ENCODE results near the gene MRPL19.
"Not testable (repeated sequence)": the region's sequence is repeated elsewhere in the genome, so short reads cannot be mapped to it uniquely, and the experiment has no call there.

MRPL19 gene

DNA sequence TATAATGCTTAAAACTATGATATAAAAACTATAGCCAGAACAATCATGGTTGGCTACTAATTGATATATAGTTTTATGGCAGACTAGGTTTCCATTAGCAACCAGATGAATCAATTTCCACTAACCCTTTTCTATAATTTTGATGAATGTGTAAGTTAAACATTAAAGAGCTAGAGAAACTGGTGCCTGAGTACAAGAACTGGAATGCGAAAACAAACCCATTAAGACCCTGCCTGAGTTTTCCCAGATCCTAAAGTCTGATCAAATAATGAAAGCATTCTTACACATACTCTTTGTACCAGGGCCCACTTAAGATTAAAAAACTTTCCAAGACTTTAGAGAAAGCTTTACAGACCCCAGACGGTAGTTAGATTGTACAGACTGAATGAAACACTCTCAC, 21.3 kb downstream of the MRPL19 start:
- no peak for DNase-seq (ENCODE audit: low spot score)

DNA sequence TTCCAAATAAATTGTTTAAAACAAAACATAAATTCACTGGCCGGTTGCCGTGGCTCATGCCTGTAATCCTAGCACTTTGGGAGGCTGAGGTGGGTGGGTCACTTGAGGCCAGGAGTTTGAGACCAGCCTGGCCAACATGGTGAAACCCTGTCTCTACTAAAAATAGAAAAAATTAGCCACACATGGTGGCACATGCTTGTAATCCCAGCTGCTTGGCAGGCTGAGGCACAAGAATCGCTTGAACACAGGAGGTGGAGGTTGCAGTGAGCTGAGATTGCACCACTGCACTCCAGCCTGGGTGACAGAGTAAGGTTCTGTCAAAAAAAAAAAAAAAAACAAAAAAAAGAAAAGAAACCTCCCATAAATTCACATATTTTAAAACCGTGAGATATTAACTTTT, 28.8 kb downstream of the MRPL19 start:
- DNase-seq (ENCODE audit: low spot score): not testable (repeated sequence)

DNA sequence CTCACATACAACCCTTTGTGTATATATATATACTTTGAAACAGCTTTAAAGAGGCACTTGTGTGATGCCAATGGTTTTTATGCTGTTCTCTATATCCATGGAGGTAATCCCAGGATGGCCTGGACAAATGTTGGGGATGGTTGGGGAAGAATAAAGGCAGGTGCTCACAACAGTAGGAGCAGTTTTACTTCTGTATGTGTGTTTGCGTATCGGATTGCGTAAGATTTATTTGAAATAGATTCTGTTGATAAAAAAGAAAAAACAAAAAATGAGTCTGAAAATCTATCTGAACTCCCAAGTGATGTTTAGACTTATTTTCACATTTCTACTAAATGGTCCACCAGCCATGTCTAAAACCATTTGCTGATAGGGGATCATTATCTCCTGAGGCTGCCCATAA, 29.3 kb downstream of the MRPL19 start:
- no peak for DNase-seq (ENCODE audit: low spot score)

DNA sequence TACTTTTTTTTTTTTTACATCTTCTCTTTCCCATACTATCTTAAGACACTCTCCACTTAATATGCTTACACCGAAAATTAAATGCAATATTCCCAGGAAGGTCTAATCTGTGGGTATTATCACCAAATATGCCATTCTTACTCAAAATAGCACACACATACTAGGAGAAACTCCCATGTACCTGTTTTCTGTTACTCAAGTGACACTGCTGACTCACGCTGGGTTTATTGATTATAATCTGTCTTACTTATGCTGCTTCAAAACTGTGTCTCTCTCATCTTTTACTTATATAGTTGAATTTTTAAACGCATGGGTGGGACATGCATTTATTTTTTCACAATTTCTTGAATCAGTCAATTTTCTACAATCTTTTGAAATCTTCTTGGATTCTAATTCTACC, 29.9 kb downstream of the MRPL19 start:
- no peak for DNase-seq (ENCODE audit: low spot score)

DNA sequence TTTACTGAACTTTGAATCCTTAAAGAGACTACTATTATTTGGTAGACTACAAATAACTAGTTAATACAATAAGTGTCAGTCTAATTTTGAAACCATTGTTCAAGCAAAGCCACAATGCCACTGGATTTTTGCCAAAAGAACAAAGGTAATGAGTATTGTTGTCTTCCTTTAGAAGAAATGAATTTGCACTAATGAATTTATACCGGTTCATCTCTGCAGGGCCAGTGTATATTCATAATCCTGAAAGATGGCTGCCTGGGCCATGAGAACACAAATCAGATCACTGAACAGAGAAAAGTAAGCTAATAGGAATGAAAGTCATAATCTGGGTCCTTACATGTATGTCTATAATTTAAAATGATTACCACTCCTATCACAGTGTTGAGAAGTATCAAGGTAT, 33.0 kb downstream of the MRPL19 start:
- no peak for DNase-seq (ENCODE audit: low spot score)

DNA sequence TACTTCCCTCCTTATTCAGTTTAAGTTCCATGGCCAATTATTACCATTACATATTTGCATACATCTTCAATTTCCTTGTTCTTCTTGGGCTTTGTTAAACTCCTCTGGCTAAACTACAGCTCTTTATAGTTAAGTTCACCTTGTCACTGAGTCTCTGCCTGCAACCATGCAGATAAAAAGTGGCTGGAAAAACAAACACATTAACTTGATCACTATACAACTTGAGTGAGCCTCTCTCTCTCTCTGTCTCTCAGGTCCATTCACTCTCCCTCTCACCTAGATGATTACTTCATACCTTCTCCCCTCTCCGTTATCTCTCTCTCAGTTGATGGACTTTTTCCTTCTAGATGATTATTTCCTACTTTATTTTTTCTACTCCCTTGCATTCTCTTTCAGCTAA, 33.8 kb downstream of the MRPL19 start:
- DNase-seq (ENCODE audit: low spot score): no peak

DNA sequence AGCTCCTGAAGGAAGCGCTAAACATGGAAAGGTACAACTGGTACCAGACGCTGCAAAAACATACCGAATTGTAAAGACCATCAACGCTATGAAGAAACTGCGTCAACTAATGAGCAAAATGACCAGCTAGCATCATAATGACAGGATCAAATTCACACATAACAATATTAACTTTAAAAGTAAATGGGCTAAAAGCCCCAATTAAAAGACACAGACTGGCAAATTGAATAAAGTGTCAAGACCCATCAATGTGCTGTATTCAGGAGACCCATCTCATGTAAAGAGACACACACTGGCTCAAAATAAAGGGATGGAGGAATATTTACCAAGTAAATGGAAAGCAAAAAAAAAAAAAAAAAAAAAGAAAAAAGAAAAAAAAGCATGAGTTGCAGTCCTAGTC, 36.8 kb downstream of the MRPL19 start:
- DNase-seq (ENCODE audit: low spot score): not testable (repeated sequence)

DNA sequence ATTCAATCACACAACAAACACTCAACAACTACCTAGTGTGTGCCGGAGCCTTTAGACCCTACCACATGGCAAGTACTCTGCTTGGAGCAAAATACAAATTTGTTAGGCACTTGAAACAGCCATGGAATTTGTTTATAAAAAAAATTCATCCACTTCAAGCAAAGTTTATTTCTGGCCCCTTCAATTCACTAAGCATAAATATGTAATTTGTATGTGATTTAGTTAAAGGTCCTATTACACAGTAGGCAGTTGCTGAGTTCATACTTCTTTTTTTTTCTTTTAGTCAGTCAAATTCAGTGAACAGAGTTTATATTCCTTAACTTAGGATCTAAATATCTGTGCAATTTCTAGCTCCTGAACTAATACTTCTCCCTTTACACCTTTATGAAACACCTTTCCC, 41.6 kb downstream of the MRPL19 start:
- DNase-seq (ENCODE audit: low spot score): no peak

DNA sequence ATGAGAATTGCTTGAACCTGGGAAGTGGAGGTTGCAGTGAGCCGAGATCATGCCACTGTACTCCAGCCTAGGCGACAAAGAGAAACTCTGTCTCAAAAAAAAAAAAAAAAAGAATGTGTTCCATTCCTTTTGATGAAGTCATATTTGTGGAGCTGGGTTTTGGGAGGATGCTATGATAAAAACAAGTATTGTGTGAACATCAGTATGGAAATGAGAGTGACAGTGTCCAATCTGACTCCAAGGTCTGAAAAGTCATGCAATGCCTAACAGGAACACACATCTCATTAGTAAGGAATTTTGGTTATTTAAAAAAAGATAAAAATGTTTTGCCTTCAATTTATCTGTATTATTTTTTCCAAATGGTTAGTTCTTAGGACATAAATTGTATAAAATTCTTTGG, 52.3 kb downstream of the MRPL19 start:
- no peak for DNase-seq (ENCODE audit: low spot score)

DNA sequence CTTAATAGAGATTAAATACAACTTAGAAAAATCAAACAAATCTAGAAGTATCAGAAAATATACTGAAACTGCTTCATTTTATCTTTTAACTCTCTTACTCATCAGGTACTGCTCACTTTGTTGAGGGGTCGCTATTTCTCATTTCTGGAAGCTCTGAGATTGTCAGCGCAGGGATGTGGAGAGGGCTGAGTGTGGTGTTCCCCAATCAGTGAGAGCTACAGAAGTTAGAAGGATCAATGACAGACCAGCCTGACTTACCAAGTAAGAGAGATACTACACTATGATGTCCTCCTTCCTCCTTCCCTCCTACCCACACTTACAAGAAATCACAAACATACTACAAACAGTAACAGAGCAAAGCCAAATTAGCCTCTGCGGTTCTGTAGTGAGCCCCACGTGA, 56.0 kb downstream of the MRPL19 start:
- DNase-seq (ENCODE audit: low spot score): no peak

DNA sequence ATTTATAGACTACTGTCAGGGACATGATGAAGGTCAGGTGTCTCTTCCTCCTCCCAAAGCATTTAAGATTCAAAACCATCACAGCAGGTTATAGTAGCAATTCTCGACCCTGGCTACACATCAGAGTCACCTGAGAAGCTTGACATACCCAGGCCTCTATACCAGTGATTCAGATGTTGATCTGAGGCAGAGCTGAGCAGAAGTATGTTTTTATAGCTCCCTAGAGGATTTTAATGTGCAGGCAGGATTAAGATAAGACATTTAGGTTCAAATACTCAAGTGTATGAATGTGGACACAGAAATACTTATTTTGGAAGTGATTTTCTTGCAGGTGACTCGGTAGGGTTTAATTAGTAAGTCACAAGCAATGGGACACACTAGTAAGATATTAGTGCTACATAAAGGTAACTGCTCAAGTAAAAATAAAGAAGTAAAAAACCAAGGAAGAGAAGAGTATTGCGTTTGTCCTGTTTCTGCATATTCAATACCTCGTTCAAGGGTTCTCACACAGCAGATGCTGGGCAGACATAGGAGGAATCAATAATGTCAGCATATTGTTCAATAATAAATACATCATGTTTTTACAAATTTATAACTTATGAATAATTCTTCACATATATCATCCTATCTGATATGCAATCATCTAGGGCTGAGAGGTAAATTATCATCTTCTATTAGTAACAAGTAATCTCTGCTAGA, 57.2 kb downstream of the MRPL19 start:
- DNase-seq (ENCODE audit: low spot score): no peak

DNA sequence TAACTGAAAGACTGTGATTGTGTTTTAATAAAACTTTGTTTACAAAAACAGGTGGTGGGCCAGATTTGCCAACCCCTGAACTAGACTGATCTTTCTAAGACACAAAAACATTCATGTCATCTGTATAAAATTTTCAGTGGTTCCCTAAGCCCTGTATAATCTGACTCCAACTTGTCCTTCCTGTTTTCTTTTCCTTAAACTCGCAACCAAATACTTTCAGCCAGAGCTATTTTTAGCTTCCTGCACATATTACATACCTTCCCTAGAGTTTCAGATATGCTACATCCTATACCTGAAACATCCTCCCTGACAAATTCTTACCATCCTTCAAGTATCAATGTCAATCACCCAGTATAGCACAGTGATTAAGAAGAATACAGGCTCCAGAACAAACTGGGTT, 59.3 kb downstream of the MRPL19 start:
- no peak for DNase-seq (ENCODE audit: low spot score)

DNA sequence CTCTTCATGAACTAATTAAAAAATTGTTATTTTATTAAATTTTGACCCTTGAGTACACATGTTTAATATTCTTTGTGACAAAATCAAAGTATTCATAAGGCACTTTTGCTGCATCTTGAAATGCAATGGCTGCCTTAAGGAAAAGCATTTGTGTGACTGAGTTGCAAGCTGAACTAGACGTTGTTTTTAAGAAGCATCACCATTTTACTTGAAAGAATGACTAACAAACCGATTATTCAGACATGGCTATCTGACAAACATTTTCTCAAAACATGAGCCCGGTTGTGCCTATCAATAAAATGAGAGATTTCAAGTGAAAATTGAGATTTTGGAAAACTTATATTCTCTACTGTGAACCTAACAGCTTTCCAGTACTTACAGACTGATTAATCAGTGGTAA, 61.3 kb downstream of the MRPL19 start:
- no peak for DNase-seq (ENCODE audit: low spot score)

DNA sequence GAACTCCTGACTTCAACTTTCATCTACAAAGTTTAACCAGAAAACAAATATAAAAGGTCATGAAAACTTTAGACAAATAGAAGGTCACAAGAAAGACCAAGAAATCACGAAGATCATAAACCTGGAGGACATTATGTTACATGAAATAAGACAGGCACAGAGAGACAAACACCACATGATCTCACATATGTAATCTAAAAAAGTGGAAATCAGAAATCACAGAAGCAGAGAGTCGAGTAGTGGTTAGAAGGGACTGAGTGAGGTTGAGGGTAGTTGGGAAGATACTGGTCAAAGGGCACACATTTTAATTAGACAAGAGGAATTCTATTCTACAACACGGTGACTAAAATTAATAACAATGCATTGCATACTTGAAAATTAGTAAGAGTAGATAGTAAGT, 62.7 kb downstream of the MRPL19 start:
- DNase-seq (ENCODE audit: low spot score): no peak

DNA sequence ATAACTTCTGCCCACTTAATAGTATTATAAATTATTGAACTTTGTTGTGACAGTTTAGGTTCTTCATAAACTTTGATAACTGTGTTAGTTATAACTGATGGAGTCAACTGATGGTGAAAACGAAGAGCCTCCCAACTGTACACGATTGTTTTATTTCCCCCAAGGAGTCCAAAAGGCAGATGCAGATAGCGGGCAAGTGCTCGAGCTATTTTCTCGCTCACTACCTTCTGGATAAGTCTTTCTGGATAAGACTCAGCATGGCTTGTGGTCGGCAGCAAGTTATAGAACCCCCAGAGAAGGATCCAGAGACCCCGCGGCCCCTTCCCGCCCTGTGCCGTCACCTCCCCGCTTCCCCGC, 63.6 kb downstream of the MRPL19 start:
- no peak for DNase-seq (ENCODE audit: low spot score)

DNA sequence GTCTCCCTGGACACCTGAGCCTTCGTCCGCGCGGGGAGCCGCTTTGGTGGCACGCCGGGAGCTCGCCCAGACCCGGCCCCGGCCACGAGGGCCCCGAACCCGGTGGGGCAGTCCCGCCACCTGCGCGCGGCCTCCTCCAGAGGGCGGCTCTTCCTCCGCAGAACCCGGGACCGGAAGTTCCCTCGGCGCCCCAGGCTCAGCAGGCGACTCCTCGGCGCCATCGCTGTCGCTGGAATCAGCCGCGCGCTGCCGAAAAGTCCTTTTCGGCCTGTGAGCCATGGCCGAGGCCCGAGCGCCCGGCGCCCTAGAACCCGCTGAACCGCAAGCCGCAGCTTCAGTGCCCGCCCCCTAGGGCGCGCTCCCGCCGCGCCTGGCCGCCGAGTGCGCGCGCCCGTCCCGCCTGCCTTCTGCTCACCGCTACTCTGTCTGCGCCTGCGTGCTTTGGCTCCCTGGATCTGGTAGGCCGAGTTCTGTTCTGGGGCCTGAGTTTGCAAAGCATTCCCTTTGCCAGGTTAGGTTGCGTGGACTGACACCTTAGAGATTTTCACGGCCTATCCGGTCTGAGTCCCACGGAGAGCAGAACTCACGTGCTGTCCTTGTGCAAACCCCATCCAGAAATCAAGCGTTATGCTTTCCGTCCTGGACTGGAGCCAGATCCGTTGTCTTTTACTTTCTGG, 64.1 kb downstream of the MRPL19 start, which contains the start of gene GCFC2:
Gene GCFC2 (minus strand): TSS at position 339 of the 677 bp plus-strand sequence. CDS start 60 bp downstream, at position 279.
- peak; percentile 95 for DNase-seq (ENCODE audit: low spot score)

DNA sequence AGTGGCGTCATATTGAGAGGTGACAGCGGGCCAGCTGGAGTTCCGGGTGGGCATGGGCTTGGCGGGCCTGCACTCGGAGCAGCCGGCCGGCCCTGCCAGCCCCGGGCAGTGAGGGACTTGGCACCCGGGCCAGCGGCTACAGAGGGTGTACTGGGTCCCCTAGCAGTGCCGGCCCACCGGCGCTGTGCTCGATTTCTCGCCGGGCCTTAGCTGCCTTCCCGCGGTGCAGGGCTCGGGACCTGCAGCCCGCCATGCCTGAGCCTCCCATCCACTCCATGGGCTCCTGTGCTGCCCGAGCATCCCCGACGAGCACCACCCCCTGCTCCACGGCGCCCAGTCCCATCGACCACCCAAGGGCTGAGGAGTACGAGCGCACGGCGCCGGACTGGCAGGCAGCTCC, 65.0 kb downstream of the MRPL19 start:
- not testable (repeated sequence) for DNase-seq (ENCODE audit: low spot score)

DNA sequence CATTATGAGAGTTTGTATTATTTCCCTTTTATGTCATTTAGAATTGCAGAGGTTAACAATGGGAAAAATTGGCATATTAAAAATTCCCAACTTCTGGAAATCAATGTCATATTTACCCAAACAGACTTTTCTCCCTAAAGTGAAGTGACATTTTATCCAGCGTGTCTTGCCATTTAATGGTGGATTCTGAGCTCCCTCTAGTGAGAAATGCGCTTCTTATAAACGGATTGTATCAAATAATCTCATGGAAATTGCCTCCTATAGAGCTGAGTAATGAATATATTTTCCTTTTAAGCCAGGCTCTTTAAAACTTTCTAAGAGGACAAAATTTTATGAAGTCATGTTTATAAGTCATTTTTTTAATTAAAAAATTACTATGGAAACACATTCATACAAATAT, 69.8 kb downstream of the MRPL19 start:
- peak; percentile 31 for DNase-seq (ENCODE audit: low spot score)

DNA sequence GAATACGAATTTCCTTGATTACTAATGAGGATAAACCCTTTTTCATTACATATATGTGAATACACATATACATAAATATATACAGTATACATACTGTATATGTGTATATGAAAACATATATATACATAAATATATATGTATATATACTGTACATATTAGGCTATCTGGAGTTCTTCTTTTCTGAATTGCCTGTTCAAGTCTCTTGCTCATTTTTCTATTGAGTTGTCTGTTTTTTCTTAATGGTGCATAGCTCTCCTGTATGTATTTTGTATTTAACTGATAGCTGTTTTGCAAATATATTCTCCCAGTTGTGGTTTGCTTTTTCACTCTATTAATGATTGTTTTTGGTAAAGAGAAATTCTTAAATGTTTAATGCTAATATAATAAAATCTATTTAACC, 73.0 kb downstream of the MRPL19 start:
- DNase-seq (ENCODE audit: low spot score): no peak

DNA sequence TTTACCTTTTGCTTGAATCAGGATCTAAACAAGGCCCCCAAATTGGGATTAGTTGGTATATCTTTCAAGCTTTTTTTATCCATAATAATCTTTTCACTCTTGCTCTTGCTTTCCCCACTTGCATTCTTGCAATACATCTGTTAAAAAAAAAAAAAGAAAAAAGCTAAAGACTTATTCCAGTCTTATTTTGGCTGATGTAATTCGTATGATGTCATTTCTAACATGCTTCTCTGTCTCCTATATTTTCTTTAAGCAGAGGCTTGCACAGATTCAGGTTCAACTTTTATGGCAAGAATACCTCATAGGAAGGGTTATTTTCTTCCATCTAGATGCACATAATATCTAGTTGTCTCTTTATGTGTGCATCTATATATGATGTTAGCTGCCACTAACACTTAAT, 73.9 kb downstream of the MRPL19 start:
- DNase-seq (ENCODE audit: low spot score): no peak

DNA sequence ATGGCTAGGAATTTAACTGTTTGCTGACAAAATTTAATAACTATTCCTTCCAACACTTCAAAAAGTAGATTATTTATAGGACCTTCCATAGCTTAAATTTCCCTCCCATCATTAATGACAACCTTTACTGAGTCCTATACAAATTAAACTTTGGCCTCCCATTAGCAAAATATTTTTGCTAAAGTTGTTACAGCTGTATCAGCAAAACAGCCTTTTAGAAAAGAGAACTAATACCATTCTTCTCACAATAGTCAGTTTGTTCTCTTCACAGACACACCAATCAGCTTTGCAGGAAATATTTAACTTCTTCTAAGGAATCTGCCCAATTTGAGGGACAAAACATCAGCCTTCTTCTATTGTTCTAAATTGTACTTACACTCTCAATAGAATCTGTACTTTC, 76.1 kb downstream of the MRPL19 start:
- DNase-seq (ENCODE audit: low spot score): no peak

DNA sequence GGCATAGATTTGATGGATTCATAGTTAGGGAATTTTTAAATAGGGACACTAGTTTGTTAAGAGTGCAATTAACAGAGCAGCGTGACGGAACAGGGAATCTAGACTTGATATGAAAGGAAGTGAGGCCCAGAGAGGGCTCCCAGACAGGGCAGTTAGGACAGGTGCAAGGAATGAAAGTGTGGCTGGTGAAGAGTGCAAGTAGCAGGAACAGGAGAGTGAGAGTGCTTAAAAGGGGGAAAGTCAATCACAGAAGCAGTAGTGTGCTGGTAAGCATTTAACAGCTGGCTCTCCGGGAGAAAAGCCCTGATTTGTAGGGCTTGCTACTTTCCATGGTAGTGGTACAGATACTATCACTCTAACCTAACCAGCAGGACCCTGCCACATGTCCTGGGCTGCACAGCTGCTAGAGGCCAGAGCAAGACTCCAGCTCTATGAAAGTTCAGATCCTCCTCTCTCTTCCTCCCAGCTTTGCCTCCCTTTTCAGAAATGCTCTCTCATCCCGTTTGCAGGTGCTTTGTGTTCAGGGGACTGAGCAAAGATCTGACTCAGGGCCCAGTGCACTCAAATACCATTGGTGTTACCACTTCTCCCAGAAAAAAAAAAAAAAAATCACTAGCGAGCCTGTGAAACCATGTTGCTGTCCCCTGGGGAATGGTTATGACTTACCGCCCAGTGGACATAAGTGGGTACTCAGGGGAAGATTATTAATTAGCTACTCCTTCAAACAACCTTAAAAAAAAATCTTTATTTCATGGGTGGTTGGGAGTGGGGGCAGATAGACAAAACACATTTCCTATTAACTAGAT, 82.2 kb downstream of the MRPL19 start:
- no peak for DNase-seq (ENCODE audit: low spot score)

DNA sequence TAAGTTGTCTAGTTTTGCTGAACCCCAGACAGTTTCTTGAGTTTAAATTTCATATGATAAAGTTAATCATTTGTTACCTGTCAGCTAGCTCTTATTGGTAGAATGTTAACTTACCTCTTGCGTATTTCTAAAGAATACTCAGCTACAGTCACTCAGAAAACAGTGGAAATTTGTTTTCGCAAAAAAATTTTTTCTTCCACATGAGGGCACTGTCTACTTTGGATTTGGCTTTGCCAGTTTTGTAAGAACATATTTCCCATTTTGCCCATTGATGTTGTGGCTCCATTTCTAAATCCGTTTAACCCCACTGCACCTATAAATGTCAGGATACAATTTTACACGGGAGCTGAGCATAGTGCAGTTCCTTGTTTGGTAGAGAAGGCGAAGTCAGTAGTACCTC, 83.3 kb downstream of the MRPL19 start:
- DNase-seq (ENCODE audit: low spot score): no peak
